SK-MEL-5 (cell line): ENCODE data around the gene ANP32A. TPM values are rescaled to one million over a fixed set of nuclear protein-coding genes. Genes with fewer than 3 reads are reported as not detected.
A peak's percentile ranks its signal among the peaks of the same experiment; 100 is the strongest.
"Not testable (repeated sequence)": the region's sequence is repeated elsewhere in the genome, so short reads cannot be mapped to it uniquely, and the experiment has no call there.

Experiments
- DNase-seq: peaks from one replicate; pipeline ENCODE4 v3.0.0-alpha.2; 2016; ENCODE audit warnings: low read depth, low spot score
- in situ Hi-C: cut with HindIII; loops from 2 replicates; pipeline ENCODE4 v1.10.0; 2016; ENCODE audit warnings: low sequenced_read_pairs, high pct_unique_total_duplicates, low pct_unique_long_range_greater_than_20kb
- polyA plus RNA-seq, 2 experiments: library from polyadenylated mRNA; depleted of rRNA; stranded (reverse); fragments of >200 nt; gene quantifications; 2 replicates each; pipeline ENCODE4 v1.2.3, GENCODE V29; 2015
- total RNA-seq: library from RNA; depleted of rRNA; stranded (reverse); fragments of >200 nt; shearing (Covaris generic); gene quantifications from 2 replicates; pipeline ENCODE4 v1.2.3, GENCODE V29; 2014; rRNA removed

The ANP32A gene
- total RNA-seq, result 60.4 and 76.0 TPM in 2 replicates
- polyA plus RNA-seq (2015; cell fraction: cytosol; rRNA removed), result 116 and 120 TPM in 2 replicates
- 36.4 and 37.1 TPM in 2 replicates for polyA plus RNA-seq (2015; cell fraction: nucleus; rRNA removed)

DNA sequence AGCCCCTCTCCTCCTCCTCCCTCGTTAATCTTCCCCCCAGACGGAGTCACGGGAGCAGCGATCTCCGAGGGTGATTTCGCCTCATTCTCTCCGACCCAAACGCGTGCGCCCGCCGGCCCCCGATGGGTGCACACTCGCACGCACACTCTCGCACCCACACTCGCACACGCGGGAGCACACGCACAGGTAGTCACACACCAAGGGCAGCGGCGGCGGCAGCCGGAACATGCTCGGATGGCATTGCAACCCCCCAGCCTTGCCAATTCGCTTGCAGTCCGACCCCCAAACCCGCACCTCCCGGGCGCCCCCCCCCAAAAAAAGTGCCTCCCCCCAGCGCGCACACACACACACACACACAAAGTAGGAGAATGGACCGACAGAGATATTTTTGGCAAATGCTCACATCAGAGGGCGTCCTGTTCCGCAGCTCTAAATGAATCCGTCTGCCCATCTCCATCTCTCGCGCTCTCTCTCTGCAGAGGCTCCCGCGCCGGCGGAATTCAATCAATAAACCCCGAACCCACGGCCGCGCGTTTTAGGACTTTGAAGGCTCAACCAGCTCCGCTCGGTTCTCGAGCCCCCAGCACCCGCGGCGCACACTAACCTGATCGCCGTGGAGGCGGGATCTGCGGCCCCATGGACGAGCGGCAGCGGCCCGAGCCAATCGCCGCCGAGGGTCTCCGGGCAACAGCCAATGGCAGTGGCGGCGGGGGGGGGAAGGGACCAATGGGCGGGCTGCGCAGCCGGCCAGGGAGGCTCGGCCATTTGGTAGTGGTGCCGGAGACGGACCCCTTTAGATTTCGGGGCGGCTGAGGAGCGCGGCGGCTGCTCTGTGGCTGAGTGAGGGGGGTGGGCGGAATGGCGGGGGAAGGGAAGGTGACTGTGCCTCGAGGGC, at the start of gene ANP32A:
Gene ANP32A (minus strand): TSS at position 601 of the 895 bp plus-strand sequence. CDS start 144 bp downstream, at position 457.
- in situ Hi-C loops, result no loop called here
- peak; percentile 92 for DNase-seq

DNA sequence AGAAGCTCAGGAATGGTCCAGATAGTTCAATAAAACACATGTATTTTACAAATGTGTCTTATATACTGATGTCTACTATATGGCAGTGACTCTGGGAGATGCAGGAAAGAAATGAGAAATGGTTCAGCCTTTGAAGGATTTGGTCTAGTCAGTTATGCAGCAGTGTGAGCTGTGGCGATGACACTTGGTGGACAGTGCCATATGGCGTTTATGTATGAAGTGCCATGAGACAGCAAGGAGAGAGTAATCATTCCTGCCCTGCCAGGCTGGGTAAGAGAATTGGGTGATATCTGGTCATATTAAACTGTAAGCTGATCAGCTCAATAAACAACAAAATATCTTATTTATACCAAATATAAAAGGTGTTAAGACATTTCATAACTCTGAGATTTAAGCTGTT, 47.6 kb upstream of the ANP32A start:
- no peak for DNase-seq
- in situ Hi-C loops, result no loop called here

DNA sequence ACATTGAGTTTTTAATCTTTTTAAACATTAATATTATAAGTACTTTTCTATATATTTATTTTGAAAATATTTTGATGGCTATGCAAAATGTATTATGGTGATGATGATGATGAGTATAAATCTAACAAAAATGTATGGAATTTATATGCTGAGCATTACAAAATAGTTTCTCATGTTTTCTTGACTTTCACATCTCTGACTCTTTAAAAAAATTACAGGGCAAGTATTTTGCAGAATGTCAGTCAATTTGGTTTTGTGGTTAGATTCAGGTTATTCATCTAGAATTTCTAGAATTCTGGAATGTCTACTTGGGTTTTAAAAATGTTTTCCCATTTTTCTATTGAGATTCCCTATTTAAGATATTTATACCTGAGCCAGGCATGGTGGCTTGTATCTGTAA, 41.7 kb upstream of the ANP32A start:
- DNase-seq, result no peak
- in situ Hi-C loops, result no loop called here

DNA sequence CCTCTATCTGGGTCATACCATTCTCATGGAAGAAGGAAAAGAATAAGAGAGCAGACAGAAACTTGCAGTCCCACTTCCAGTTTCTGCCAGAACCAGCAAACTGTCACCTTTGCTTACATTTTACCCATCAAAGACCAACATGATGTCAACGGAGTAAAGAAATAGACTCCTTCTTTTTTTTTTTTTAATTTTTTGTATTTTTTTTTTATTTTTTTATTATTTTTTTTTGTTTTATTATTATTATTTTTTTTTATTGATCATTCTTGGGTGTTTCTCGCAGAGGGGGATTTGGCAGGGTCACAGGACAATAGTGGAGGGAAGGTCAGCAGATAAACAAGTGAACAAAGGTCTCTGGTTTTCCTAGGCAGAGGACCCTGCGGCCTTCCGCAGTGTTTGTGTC, 38.0 kb upstream of the ANP32A start:
- DNase-seq, in situ Hi-C loops: not testable (repeated sequence)

GRCh38 chr15:68857443-68857842, 36.7 kb upstream of the ANP32A start:
- in situ Hi-C loops, DNase-seq: not testable (repeated sequence)

- no peak for DNase-seq
- in situ Hi-C loops, result no loop called here
Measured at GRCh38 chr15:68852461-68852860, 31.8 kb upstream of the ANP32A start.

DNA sequence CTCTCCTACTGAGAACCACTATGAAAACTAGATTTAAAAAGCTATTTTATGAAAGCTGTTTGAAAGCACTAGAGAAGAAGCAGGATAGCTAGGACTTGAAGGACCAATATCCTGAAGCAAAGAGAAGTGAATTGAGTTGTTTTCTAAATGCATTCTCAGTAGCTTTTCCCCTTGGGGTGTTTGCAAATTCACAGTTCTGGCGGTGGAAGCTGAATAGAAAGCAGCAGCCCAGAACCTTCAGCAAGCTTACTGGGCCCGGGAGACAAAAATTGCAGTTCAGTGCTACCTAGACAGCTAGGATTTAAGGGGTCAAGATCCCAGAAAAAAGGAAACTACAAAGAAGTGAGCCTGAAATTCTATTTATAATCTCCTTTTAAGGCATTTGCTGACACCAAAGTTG, 31.3 kb upstream of the ANP32A start:
- no peak for DNase-seq
- in situ Hi-C loops, result no loop called here

DNA sequence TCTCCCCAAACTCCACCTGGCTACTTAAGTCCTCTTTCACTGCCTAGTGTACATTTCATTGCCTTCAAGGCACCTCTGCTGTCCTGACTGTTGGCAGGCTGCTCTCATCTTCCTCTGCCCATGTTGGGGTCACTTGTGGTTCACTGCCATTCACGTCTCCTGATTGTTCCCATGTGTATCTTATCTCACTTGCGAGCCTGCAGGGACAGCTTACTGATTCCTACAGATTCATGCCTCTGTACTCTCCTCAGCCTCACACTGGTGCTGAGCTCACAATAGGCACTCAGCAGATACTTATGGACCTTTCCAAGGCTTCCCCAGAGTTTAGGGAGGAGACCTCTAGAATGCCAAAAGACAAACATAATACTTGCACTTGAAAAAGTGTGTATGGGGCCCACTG, 28.8 kb upstream of the ANP32A start:
- DNase-seq, result no peak
- in situ Hi-C loops, result no loop called here

DNA sequence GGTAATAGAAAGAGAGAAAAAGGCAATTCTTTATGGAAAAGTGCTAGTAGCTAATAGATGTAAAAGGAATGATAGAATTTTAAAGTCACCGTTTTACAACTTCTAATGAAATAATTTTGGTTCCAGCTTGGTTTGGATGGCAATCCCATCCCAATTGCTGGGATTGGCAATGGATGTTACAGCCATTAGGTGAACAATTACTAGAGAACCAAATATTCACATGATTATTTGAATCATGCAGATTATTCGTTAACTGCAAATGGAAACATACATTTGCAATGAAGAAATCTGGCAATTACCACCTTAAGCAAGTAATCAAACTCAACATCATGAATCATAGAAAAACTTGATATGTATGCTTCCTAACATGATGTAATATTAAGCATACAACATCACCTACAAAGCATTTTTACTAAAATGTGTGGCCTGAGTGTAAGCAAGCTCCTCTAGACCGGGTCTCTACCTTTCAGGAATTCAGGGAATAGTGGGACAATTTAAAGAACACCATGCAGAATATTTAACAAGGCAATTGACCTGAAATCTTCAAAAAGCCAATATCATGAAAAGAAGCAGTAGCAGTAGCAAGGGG, 26.2 kb upstream of the ANP32A start:
- DNase-seq, result no peak
- in situ Hi-C loops, result no loop called here

DNA sequence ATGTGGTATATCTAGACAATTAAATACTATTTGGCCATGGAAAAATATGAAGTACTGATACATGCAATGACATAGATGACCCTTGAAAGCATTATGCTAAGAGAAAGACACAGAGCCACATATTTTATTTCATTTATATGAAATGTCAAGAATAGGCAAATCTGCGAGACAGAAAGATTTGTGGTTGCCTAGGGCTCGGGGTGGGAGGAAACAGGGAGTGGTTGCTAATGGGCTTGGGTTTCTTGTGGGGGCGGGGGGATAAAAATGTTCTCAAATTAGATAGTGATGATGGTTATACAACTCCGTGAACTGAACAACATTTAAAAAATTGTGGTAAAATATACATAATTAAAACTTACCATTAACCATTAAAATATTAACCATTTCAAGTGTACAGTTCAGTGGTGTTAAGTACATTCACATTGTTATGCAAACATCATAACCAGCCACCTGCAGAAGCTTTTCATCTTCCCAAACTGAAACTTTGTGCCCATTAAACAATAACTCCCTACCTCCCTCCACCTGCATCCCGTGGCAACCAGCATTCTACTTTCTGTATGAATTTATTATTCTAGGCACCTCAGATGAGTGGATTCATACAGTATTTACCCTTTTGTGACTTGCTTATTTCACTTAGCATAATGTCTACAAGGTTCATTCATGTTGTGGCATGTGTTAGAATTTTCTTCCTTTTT, 24.3 kb upstream of the ANP32A start:
- in situ Hi-C loops, result no loop called here
- DNase-seq, result no peak

DNA sequence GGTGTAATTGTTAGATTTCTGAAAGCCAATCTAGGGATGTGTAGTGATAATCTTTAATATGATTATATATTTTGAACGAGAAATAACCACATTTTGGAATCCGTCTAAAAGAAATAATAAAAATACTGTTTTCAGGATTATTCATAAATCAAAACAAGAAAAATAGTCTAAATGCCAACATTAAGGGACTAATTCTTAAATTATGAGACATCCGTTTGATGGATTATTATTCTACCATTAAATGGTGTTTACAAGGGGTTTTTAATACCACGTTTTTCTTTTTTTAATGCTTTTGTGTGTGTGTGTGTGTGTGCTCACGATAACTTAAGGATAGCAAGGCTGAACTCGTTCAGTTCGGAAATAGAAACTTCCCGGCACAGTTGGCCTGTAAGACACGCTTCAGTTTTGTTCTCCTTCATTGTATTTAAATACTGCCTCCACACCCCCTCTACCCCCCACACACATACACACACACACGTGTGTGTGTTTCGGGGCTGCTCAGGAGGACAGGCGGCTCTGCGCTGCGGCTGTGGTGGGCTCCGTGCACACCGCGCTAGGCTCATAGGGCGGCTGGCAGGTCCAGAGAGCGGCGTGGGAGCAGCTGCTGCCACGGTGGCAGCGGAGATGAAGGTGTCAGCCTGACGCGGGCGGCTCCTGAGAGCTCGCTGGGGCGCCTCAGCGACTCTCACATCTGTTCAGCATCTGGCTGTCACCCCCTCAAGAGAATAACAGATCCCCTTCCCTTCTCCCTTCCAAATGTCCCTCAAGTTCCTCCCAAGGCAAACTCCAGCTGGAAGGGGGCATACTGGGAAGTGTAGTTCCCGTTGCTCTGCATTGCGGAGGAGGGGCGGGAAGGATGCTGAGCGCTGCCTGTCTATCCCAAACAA, 23.0 kb upstream of the ANP32A start:
- no peak for DNase-seq
- in situ Hi-C loops, result no loop called here

DNA sequence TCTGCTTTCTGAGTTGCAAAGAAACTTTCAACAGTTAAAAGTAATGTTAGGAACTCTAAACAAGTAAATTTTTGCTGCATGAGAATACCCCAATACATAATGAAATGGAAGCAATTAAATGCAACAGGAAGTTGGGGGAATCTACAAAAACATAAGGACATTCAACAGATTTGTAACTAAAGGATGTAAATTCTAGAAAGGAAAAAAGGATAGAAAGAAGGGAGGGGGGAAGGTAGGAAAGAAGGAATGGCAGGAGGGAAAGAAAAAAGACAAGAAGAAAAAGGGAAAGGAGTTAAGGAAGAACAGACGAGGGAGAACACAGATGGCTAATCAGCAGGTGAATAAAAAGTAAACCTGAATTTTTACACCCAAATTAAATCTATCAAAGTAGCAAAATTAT, 22.3 kb upstream of the ANP32A start:
- in situ Hi-C loops, result no loop called here
- no peak for DNase-seq

- no peak for DNase-seq
- in situ Hi-C loops, result no loop called here
Measured at GRCh38 chr15:68834346-68834745, 13.7 kb upstream of the ANP32A start.

GRCh38 chr15:68833700-68834331, 13.1 kb upstream of the ANP32A start:
- in situ Hi-C loops, result no loop called here
- DNase-seq, result no peak

GRCh38 chr15:68830141-68830785, 9.6 kb upstream of the ANP32A start:
- no peak for DNase-seq

DNA sequence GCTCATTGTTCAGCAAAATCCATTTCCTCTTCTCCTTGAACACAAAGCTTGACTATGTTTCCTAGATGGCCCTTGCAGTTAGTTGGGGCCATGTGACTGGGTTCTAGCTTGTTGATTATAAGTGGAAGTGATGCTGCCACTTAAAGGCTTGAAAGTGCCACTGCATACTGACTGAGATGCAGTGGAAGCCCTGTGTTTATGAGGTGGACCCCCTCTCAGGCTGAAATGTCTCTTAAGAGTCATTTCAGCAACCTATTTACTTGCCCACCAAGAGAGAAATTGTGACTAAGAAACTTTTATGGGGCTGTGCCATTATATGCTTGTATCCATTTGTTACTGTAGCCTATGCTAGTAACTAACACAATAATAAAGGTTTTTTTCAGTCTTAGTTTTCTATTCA, 8.4 kb upstream of the ANP32A start:
- DNase-seq, result peak; percentile 92
- in situ Hi-C loops, result no loop called here

More at GRCh38 chr15:68830141-68830785, 9.6 kb upstream of the ANP32A start:
- in situ Hi-C loops, result no loop called here
